Mesodermal cell (in vitro differentiated cells): ENCODE measurements around the gene ACOX3.

ENCODE experiments used
- H3K27ac ChIP-seq: 2 replicates; pipeline ENCODE4 v1.7.0; 2013; ENCODE audit warnings: mild to moderate bottlenecking, low read depth, low read length, moderate library complexity; ENCODE audit not compliant: severe bottlenecking
- H3K36me3 ChIP-seq: 2 replicates; pipeline ENCODE4 v1.7.1; 2013; ENCODE audit warnings: mild to moderate bottlenecking, low read length, moderate library complexity; ENCODE audit not compliant: control insufficient read depth, insufficient read depth
- H3K4me1 ChIP-seq: one replicate; pipeline ENCODE4 v1.7.1; 2013; ENCODE audit warnings: mild to moderate bottlenecking, low read length; ENCODE audit not compliant: insufficient read depth, control insufficient read depth, poor library complexity, severe bottlenecking
- H3K4me3 ChIP-seq: 2 replicates; pipeline ENCODE4 v1.7.0; 2013; ENCODE audit warnings: low read length, control low read depth, mild to moderate bottlenecking; ENCODE audit not compliant: insufficient read depth, poor library complexity, severe bottlenecking; ENCODE audit errors: extremely low read depth
- H3K9me3 ChIP-seq: 2 replicates; pipeline ENCODE4 v1.7.1; 2013; ENCODE audit warnings: mild to moderate bottlenecking, low read length, moderate library complexity; ENCODE audit not compliant: control insufficient read depth
- WGBS, 2 experiments: methylation state at CpG; one replicate each; pipeline ENCODE4 v1.1.5; 2013; ENCODE audit warnings: missing lambda C conversion rate in 2 of 2; ENCODE audit not compliant: insufficient coverage in 2 of 2; 5-methylcytosine and 5-hydroxymethylcytosine counted together

Gene ACOX3

DNA sequence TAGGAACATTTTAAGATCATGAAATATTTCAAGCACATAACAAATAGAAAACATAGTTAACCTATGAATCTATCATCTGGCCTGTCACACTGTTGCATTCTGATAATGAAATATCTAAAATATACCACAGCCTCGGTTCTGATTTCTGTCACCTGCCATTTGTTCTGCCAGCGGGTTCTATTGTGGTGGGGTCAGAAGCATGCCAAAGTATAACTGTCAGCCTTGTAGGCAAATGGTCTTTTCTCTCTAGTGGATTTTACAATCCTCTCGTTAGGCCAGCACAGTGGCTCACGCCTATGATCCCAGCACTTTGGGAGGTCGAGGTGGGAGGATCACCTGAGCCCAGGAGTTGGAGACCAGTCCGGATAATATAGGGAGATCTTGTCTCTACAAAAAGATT lies 123.0 kb downstream of the ACOX3 start:
- no peak overlapping the region for H3K27ac ChIP-seq

GRCh38 chr4:8316911-8317351 lies 123.6 kb downstream of the ACOX3 start:
- Histone ChIP-seq H3K36me3 (no peaks in the 10 kb centered on the region), H3K9me3 (no peaks in the 10 kb centered on the region), H3K4me1 (peaks cover 28% of the 10 kb centered on the region), H3K27ac (no peak overlapping the region), H3K4me3 (no peak overlapping the region)
- 90 to 96% methylated on average over 12 to 15 of the region's 15 CpGs for WGBS, 2 experiments

More for the DNA sequence above, 123.0 kb downstream of the ACOX3 start:
- WGBS, 2 experiments = 86 to 88% methylated on average over 4 to 5 of the region's 6 CpGs
- H3K4me1 ChIP-seq = peaks cover 28% of the 10 kb centered on the region
- H3K9me3 ChIP-seq = no peaks in the 10 kb centered on the region
- H3K4me3 ChIP-seq = no peak overlapping the region
- H3K36me3 ChIP-seq = no peaks in the 10 kb centered on the region
